Ovary (tissue), 3 donors: ENCODE results near the gene PGAM1.

Experiments used
- CTCF ChIP-seq, 3 donors: fragments of 450-650 bp in 2 of 3; fragments of 200-600 bp in 1 of 3; IDR thresholded peaks; one replicate each; pipeline versions ENCODE4 v1.5.1 to v1.8.0; 2016 to 2022; ENCODE audit warnings: antibody characterized with exemption in 3 of 3, mild to moderate bottlenecking in 1 of 3
- EP300 ChIP-seq: sonication (generic); formaldehyde crosslinking; IDR thresholded peaks from one replicate; pipeline ENCODE4 v1.6.1; 2017; ENCODE audit warnings: antibody characterized with exemption
- POLR2A ChIP-seq: fragments of 450-650 bp; IDR thresholded peaks from one replicate; pipeline ENCODE4 v1.6.1; 2017; ENCODE audit warnings: antibody characterized with exemption, mild to moderate bottlenecking, moderate library complexity
- donor health status: DM: no; HTN: no; CAD: no.

DNA sequence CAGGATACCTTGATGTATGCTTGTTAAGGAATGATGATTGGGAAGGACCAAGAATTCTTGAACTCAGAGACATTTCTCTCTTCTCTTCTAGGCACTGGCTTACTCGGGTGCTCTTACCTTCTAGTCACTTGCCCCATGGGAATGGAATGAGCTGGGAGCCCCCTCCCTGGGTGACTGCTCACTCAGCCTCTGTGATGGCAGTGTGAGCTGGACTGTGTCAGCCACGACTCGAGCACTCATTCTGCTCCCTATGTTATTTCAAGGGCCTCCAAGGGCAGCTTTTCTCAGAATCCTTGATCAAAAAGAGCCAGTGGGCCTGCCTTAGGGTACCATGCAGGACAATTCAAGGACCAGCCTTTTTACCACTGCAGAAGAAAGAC, 30.7 kb downstream of the PGAM1 start:
- no peak for TF ChIP-seq CTCF (IDR thresholded peaks at IDR 0.05)
- TF ChIP-seq EP300, result no peak
- TF ChIP-seq POLR2A, result no peak
